HG02763 (cell line): ENCODE results near the gene HGF.

Source experiments
- ATAC-seq: cut with Tn5 transposase; IDR thresholded peaks from one replicate; pipeline ENCODE4 v1.9.1; 2021; ENCODE audit warnings: mild to moderate bottlenecking, moderate library complexity; ENCODE audit not compliant: unreplicated experiment

Gene HGF

DNA sequence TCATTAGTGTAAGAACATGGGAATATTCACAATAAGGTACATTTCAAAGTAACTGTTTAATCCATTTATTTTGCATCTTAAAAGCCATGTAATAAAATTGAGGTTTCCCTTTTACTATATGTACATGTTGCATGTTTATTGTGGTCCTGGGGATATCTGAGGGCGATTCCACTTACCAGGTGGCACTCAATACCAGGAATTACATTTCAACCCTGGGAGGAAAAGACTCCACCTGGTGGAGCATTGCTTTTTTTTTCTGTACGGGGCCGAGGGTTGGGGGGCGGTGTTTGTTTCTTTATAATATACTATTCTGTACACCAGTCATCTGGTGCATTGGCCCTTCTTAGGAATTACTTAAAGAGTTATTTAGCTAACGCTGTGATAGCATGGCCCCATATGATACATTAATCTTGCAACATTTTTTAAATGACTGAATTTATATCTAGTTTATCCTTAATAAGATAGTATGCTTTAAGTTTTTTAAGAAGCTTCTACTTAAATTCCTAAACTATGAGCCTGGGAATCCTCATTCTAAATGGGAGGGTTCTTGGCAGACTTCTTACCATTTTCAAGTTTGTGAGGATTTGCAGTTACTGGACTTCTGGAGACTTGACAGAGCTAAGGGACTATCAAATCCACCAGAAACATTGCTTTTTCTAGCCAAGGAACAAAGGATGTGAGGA, 7.2 kb upstream of the HGF start:
- ATAC-seq: no peak

DNA sequence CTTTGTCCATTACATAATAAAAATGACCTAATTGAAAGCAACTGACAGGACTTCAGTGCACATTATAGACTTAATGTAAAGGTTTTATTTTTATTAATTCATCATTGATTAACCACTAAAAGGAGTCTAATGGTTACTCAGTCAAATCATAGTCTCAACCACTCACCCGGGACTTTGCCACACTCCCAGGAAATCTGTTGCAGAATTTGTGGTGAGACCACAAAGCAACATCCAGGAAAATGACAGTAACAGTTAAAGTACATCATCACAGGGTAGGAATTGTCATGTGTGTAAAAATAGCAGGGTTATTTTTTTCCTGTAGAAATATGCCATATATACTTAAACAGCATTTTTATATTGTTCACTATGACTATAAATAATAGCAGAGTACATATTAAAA, 6.3 kb upstream of the HGF start:
- ATAC-seq: no peak

DNA sequence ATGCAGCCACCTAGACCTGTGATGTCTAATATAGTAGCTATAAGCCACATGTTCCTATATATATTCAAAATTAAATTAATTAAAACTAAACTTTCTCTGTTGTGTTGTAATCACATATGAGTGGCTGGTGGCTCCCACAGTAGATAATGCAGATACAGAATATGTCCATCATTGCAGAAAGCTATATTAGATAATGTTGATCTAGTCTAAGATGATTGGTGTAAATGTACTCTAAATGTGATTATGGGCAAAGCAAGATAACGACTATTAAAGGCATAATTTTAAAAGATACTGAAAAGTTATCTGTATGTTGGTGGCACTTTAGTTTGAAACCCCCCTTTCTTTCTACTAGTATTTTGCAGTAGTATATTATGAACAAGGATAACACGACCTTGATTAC, 5.7 kb upstream of the HGF start:
- no peak for ATAC-seq

DNA sequence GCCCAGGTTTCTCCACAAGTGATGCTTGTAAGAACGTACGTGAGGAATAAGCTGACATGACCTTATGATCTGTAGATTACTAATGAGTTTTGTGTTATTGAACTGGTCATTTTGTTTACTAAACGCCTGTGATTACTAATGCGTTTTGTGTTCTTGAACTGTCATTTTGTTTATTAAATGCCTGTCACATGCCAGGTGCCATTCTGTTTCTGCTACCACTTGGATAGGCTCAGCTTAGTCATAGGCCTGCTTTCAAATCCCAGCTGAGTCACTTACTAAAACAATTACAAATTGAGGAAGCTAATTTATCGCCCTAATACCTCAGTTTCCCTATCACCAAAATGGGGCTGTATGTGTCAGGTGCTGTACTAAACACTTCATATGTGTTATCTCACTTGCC, 4.7 kb upstream of the HGF start:
- ATAC-seq: no peak

- ATAC-seq: no peak
These were observed 929 bp upstream of the HGF start for GRCh38 chr7:81770728-81771223.

GRCh38 chr7:81768951-81769778, 682 bp downstream of the HGF start:
- ATAC-seq: no peak

- no peak for ATAC-seq
These were observed 1.9 kb downstream of the HGF start for GRCh38 chr7:81767926-81768325.

GRCh38 chr7:81761821-81762220, 8.0 kb downstream of the HGF start:
- ATAC-seq: no peak

DNA sequence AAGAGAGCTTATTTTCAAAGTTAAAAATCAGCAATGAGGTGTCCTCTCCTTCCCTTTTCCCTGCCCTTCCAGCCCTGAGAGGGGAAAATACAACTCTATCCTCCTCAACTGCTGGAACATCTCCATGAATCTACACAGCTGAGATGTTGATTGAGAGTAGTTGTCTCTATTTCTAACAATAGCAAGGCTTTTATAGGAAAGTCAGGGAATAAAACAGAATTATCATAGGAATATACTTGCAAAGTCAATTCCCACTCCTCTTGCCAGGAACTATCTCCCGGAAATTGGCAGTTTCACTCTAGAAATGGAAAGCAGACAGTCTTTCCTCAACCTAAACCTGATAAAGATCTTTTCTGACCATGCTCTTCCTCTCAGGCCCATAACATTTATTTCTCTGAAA, 8.8 kb downstream of the HGF start:
- no peak for ATAC-seq

GRCh38 chr7:81754918-81755696, 14.7 kb downstream of the HGF start:
- ATAC-seq: no peak

DNA sequence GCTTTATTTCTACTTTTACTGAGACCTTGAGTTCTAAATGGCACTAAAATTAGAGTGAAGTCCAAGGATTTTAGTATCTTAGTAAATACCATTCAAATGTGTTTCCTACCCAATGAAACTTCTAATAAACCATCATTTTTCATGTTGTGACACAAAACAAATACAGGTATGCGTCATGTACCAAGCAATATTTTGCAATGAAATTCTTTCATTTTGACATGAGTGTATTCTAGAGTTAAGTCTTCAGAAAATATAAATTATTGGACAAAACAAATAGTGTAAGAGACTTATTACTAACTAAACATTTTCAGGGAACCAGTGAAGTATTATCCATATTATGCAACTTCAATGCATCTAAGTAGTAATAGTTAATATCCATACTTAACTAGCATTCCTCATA, 16.5 kb downstream of the HGF start:
- no peak for ATAC-seq

DNA sequence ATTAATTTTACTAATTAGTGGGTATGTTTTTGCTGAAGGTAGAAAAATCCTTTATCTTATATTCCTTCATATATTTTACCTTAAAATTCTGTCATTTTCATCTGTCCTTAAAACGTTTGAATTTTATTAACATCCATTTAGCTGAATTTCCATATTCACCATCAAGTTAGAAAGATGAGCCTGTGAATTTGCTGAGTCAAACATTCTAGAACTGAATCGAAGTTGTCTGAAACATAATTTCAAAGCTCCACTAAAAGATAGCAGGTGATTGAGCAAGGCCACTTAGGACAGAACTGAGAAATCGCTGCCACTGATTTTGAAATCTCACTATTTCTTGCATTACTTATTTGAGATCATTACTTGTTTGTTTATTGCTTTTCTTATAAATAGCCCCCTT, 17.5 kb downstream of the HGF start:
- no peak for ATAC-seq

DNA sequence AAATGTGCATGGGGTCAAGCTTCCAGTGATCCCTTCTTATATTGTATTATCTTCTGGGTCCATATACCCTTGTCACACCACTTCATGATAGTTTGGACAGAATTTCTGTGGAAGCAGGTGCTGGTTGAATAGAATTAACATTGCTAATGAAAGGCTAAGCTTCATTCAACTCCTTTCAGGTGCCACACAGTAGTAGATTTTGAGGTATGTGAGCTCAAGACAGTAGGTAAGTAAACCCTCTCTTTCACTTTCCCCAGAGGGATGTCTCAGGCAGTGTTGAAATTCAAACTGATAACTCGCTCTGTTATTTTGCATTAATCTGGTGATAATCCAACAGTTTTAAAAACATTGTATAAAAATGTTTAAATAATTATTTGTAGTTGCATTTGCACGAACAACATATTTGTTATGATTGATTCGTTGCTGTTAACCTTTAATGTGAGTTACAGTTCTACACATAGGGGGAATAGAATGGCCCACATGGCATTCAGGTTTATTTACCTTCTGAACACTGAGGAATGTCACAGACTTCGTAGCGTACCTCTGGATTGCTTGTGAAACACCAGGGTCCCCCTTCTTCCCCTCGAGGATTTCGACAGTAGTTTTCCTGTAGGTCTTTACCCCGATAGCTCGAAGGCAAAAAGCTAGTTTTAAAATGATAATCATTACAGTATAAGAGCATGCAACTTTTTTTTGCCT, 18.1 kb downstream of the HGF start:
- no peak for ATAC-seq

DNA sequence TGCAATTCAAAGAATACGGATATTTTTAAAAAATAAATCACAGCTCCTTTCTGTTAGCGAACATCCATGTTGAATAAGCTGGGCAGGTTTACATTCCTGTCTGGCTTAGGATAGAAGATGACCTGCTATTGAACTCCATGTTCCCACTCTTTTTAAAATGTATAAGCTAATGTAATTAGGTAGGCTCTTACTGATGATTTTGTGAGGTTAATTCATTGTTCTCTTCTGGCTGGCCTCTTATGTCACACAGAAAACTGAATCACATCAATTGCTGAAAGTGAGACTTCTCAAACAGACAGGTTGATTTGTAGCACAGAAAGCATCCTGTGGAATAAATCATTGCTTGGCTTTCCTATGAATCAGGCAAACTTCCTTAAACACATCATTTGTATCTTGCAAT, 24.2 kb downstream of the HGF start:
- no peak for ATAC-seq

DNA sequence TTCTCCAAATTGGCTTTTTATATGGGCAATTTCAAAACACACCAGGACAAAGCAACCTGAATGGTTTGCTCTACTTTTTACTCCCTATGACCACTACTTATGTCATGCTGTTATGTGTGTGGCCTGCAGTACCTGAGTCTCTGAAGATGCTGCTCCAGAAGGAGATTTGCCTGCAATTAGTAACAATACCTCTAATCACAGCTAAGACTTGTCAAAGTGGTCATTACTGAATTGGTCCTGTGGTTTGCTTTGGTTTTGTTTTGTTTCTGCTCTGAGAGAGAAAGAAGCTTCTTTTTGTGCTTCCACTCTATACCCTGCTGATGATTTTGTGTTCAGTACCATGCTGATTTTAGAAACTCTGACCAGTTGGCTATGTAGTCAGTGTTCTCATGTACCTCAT, 25.5 kb downstream of the HGF start:
- no peak for ATAC-seq

GRCh38 chr7:81743665-81744064, 26.2 kb downstream of the HGF start:
- ATAC-seq: no peak

DNA sequence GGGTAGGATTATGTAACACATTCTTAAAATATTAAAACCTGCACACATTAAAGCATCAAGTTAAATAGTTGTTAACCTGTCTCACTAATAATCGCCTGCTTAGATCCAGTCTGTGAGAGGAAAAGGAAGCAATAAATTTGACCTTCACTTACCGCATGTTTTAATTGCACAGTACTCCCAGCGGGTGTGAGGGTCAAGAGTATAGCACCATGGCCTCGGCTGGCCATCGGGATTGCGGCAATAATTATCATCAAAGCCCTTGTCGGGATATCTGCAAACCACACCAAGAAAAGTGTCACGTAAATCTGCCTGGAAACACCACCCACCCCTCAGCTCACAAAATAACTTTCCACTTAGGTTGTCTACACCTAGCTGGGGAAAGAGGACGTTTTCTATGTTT, 26.6 kb downstream of the HGF start:
- ATAC-seq: no peak

GRCh38 chr7:81740403-81740802, 29.4 kb downstream of the HGF start:
- ATAC-seq: no peak

- no peak for ATAC-seq
These were observed 33.8 kb downstream of the HGF start for GRCh38 chr7:81736091-81736490.

DNA sequence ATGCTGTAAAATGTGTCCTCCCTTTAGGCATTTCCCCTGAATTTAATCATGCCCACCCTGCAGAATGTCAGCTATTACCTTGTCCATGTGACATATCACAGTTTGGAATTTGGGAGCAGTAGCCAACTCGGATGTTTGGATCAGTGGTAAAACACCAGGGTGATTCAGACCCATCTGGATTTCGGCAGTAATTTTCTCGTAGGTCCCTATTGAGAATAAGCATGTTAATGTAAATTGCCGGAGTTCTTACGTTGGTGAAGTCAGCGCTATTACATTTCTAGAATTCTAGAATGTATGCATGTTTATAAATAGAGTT, 44.1 kb downstream of the HGF start:
- ATAC-seq: no peak
